H1 (cell line): ENCODE measurements around the gene BRAP.

Experiments used
- KDM1A ChIP-seq: fragments of 200-600, 300-600 bp; sonication (generic); IDR thresholded peaks from 2 replicates; pipeline ENCODE4 v1.7.1; 2016; ENCODE audit warnings: mild to moderate bottlenecking, low read length, borderline replicate concordance
- POLR2A ChIP-seq, 2 experiments: IDR thresholded peaks; 1 replicate in 1 of 2; 2 replicates in 1 of 2; pipeline ENCODE4 v1.6.1; 2011; ENCODE audit warnings: low read depth in 2 of 2, low read length in 2 of 2, mild to moderate bottlenecking in 2 of 2; ENCODE audit errors: control extremely low read depth in 1 of 2
- POLR2AphosphoS5 ChIP-seq: IDR thresholded peaks from 2 replicates; pipeline ENCODE4 v1.6.1; 2011; ENCODE audit warnings: low read depth, low read length
- SP2 ChIP-seq: IDR thresholded peaks from 2 replicates; pipeline ENCODE4 v1.6.1; 2012; ENCODE audit warnings: mild to moderate bottlenecking, low read length, inconsistent platforms
- TF ChIP-seq, protein P1 (sequence below), 3 experiments: IDR thresholded peaks; 1 replicate in 2 of 3; 2 replicates in 1 of 3; pipeline versions ENCODE4 v1.5.1 to v1.6.1; 2011; ENCODE audit warnings: low read length in 3 of 3, mild to moderate bottlenecking in 3 of 3, inconsistent platforms in 2 of 3, low read depth in 1 of 3, moderate library complexity in 1 of 3; ENCODE audit not compliant: insufficient read depth in 1 of 3; ENCODE audit errors: control extremely low read depth in 1 of 3

DNA sequence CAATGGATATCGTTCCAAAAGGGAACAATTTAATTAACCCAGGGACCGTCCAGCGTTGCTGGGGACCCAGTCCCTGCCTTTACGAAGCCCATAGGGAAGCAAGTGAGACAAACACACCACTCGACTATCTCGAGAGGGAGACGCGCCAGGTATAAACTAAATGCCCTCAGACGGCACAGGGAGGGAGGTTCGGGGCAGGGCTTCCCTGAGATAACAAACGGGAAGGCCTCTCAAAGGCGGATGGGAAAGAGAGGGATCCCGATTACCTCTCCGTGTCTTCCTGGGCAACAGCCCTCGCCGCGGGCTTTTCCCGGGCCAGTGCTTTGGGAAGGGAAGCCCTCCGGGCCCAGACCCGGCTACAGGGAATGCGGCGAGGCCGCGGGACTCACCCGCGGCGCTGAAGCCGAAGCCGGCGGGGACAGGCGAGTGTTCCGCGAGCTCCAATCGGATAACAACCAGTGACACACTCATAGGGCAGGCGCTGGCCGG, 390 bp downstream of the BRAP start:
- TF ChIP-seq, protein P1, sequence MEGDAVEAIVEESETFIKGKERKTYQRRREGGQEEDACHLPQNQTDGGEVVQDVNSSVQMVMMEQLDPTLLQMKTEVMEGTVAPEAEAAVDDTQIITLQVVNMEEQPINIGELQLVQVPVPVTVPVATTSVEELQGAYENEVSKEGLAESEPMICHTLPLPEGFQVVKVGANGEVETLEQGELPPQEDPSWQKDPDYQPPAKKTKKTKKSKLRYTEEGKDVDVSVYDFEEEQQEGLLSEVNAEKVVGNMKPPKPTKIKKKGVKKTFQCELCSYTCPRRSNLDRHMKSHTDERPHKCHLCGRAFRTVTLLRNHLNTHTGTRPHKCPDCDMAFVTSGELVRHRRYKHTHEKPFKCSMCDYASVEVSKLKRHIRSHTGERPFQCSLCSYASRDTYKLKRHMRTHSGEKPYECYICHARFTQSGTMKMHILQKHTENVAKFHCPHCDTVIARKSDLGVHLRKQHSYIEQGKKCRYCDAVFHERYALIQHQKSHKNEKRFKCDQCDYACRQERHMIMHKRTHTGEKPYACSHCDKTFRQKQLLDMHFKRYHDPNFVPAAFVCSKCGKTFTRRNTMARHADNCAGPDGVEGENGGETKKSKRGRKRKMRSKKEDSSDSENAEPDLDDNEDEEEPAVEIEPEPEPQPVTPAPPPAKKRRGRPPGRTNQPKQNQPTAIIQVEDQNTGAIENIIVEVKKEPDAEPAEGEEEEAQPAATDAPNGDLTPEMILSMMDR (IDR thresholded peaks at IDR 0.05; ENCODE audit: control extremely low read depth in 1 of 3, insufficient read depth in 1 of 3, low read depth in 1 of 3, low read length in 3 of 3) = no peak
- TF ChIP-seq SP2 (no peak), POLR2AphosphoS5 (no peak), KDM1A (no peak), POLR2A (IDR thresholded peaks at IDR 0.05; ENCODE audit: control extremely low read depth in 1 of 2, low read depth in 2 of 2, low read length in 2 of 2) (no peak)
